ENCODE data around the gene ATG10.

The ATG10 gene

DNA sequence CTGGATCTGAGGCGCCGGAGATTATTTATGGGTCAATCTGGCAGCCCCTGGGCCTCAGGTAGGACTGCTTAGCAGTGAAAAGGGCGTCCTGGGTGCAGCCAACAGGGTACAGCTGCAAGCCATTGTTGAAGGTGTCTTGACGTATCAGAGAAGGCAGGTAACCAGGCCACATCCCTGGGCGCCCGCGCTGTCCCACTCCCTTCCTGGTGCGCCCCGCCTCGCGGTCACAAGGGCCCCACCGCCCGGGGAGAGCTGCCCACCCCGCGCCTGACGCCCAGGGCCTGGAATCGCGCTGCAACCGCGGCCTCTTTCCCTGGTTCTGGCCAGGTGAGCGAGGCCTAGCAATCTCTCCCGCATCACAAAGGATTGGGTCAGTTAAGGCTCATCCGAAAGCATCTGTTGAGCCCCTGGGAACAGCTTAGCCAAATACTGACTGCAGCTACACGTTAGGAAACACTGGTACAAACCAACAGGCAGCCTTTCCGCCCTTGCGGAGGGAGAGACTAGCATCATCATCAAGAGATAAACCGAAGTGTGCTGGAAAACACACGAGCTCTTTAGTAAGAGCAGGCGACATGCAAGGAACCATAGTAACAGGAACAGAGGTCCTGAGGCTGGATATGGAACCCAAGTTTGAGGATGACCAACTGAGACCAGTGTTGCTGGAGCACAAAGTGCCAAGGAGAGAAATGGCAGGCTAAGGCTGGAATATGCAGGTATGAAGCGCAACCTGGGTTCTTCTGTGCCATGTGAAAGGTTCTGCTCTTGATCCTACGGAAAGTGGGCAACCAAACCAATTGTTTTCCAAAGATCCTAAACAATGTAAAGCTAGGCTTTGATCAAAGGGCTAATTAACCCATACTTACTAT, 302.8 kb downstream of the ATG10 start:
- no peak overlapping the region for H3K4me3 ChIP-seq (ENCODE audit: low read length)
- TF ChIP-seq, protein P1, sequence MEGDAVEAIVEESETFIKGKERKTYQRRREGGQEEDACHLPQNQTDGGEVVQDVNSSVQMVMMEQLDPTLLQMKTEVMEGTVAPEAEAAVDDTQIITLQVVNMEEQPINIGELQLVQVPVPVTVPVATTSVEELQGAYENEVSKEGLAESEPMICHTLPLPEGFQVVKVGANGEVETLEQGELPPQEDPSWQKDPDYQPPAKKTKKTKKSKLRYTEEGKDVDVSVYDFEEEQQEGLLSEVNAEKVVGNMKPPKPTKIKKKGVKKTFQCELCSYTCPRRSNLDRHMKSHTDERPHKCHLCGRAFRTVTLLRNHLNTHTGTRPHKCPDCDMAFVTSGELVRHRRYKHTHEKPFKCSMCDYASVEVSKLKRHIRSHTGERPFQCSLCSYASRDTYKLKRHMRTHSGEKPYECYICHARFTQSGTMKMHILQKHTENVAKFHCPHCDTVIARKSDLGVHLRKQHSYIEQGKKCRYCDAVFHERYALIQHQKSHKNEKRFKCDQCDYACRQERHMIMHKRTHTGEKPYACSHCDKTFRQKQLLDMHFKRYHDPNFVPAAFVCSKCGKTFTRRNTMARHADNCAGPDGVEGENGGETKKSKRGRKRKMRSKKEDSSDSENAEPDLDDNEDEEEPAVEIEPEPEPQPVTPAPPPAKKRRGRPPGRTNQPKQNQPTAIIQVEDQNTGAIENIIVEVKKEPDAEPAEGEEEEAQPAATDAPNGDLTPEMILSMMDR (conservative IDR thresholded peaks at IDR 0.05; ENCODE audit: low read depth, low read length) = no peak
- DNase-seq (ENCODE audit: low read depth) = no peak

DNA sequence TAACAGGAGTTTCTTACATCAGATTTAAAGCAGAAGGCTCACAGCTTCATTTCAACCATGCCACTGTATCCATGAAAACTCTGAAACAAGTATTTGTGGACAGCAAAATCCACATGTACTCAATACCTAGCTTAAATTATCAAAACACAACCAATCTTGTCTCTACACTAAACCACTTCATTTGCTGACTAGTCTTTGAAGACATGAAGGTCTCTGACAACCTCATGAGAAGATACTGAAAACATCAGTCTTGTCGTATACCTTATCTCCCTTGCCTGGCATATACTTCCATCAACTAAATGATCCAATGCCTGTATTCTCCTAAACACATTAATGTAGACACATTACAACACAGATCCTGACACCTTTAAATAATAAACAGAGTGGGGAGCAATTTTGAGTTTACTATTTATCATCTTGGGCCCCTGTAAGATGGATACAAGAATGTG, 303.4 kb downstream of the ATG10 start:
- TF ChIP-seq, protein P1 (conservative IDR thresholded peaks at IDR 0.05; ENCODE audit: low read depth, low read length) = no peak
- DNase-seq (ENCODE audit: low read depth) = no peak

DNA sequence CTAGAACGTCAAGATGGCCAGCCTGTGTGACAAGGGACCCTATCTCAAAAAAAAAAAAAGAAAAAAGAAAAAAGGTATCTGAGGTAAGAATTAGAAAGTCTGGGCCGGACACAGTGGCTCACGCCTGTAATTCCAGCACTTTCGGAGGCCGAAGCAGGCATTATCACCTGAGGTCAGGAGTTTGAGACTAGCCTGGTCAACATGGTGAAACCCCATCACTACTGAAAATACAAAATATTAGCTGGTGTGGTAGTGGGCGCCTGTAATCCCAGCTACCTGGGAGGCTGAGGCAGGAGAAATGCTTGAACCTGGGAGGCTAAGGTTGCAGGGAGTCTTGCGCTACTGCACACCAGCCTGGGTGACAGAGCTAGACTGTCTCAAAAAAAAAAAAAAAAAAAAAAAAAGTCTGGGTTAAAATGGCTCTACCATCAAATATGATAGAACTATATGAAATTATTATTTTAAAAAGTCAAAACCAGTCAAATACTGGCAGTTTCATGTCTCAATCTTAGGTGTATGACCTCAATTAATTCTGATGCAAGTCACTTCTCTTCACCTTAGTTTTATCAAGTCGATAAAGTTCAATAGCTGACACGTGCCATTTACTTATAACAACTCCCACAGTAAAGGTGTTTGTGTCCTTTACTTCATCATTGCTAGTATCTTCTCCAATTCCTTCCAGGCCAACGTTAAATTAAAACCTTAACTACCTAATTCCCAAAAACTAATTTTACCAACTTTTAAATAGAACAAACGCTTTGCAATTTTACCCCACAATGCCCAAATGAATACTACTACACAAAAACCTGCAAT, 305.2 kb downstream of the ATG10 start:
- no peak for DNase-seq (ENCODE audit: low read depth)
- H3K4me3 ChIP-seq (ENCODE audit: low read length) = peak overlapping the region; percentile 87
- TF ChIP-seq, protein P1 (conservative IDR thresholded peaks at IDR 0.05; ENCODE audit: low read depth, low read length) = no peak

More for the DNA sequence above, 303.4 kb downstream of the ATG10 start:
- no peak overlapping the region for H3K4me3 ChIP-seq (ENCODE audit: low read length)

DNA sequence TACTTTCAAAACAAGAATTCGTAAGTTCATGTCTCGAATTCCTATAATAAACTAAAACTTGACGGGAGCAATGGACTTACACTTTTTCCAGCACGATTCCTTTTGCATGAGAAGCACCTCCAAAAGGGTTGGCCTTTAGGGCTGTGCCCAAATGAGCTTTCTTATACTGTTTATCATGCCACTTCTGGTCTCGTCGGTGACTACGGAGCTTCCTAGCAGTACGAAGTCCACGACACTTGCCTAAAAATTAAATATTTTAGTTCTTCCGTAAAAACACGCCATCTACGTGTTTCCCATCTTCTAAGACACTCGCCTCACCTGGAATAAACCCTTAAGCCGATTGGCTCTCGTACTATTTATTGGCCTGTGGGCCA, 305.8 kb downstream of the ATG10 start:
- no peak for DNase-seq (ENCODE audit: low read depth)
- H3K4me3 ChIP-seq (ENCODE audit: low read length) = peak overlapping the region; percentile 87
- TF ChIP-seq, protein P1 (conservative IDR thresholded peaks at IDR 0.05; ENCODE audit: low read depth, low read length) = no peak

DNA sequence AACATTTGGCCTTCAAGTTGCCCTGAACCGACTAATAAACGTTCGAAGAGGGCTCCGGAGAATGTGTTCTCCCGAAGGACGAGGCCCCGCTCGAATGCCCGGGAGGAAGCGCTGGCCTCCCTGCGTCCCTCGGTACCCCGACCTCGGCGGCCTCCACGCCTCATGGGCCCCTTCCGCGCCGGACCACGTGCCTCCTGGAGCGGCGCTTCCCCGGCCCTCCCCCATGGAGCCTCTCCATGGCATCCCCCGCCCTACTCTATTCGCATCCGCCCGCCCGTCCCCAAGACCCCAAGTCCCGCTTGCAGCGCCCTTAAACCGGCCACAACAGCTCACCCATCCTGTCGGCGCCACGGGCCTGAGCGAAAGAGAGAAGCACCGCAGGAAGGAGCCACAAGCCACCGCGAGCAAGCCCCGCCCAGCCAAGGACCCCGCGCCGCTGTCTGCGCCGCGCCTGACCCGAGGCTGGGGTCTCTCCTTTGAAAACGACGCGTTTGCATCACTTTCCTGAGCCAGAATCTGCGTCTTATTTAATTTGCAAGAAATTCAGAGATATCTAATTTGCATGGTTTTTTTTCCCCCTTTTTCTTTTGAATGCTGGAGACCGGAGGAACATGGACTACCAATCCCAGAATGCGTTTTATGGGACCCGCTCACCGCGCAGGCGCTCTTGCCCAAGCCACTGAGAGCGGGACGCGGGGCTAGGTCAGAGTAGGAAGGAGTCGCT, 306.3 kb downstream of the ATG10 start, which contains the start of gene RPS23:
RPS23 (minus strand) TSS at position 368 of the 724 bp plus-strand sequence; CDS start at position 337, 31 bp downstream.
- TF ChIP-seq, protein P1 (conservative IDR thresholded peaks at IDR 0.05; ENCODE audit: low read depth, low read length) = no peak
- peak within 1 kb of the TSS; percentile 87 for H3K4me3 ChIP-seq (ENCODE audit: low read length)
- DNase-seq (ENCODE audit: low read depth) = peak; percentile 69

DNA sequence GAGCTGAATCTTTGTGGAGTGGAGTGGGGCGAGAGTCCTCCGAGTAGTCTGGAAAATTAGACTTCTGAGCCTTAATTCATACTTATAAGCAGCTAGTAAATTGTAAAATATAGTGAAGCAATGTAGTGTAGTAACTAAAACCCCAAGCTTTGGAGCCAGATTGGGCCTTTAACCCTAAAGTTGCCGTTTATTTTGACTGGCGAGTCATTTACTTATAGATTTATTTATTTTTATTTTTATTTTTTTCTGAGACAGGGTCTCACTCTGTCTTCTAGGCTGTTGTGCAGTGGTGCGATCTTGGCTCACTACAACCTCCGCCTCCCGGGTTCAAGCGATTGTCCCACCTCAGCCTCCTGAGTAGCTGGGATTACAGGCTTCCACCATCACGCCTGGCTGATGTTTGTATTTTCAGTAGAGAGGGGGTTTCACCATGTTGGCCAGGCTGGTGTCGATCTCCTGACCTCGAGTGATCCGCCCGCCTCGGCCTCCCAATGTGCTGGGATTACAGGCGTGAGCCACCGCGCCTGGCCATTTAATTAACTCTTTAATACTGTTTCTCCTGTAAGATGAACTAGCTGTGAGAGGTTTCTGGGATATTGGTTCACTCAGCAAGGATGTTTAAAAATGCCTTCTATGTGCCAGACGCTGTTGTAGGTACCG, 307.0 kb downstream of the ATG10 start:
- peak overlapping the region; percentile 87 for H3K4me3 ChIP-seq (ENCODE audit: low read length)
- no peak for DNase-seq (ENCODE audit: low read depth)
- TF ChIP-seq, protein P1 (conservative IDR thresholded peaks at IDR 0.05; ENCODE audit: low read depth, low read length) = no peak
